ENCODE results near the gene NINL. TPM values are rescaled to one million over a fixed set of nuclear protein-coding genes. Genes with fewer than 3 reads are reported as not detected.
A peak's percentile ranks its signal among the peaks of the same experiment; 100 is the strongest.
"Not testable (repeated sequence)": the region's sequence is repeated elsewhere in the genome, so short reads cannot be mapped to it uniquely, and the experiment has no call there.

The NINL gene
- polyA plus RNA-seq, 1 donor = 30.9 TPM

DNA sequence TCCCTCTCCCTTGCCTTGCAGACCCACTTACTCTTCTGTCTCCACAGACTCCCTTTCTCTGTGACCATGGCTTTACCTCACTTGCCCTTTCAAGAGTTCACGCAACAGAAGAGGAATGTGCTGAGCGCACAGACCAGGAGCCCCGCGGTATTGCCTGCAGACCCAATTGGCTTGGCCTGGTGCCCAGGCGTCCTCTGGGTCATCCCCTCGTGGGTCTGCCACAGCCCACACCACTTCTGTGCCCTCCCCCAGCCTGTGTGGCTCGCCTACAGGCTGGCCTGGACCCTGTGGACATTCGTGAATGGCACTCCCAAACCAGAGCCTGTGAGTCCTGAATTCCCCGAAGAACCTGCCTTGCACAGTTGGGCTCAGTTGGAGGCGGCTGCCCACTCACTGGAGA lies 15.3 kb upstream of the NINL start:
- H3K27ac ChIP-seq (ENCODE audit: low read length) = no peak overlapping the region
- DNase-seq = no peak
- H3K4me1 ChIP-seq (ENCODE audit: control insufficient read depth, insufficient read depth, low read length) = no peaks in the 10 kb centered on the region
- no peaks in the 10 kb centered on the region for H3K9me3 ChIP-seq (ENCODE audit: control insufficient read depth, low read depth, low read length)
- no peak overlapping the region for H3K4me3 ChIP-seq (ENCODE audit: low read length)
- no CpG with 5 or more reads among the region's 10 CpGs for WGBS (ENCODE audit: insufficient coverage, low lambda C conversion rate)
- H3K27me3 ChIP-seq (ENCODE audit: control insufficient read depth, insufficient read depth, low read length) = no peaks in the 10 kb centered on the region
- no peaks in the 10 kb centered on the region for H3K36me3 ChIP-seq (ENCODE audit: control insufficient read depth, insufficient read depth, low read length)

DNA sequence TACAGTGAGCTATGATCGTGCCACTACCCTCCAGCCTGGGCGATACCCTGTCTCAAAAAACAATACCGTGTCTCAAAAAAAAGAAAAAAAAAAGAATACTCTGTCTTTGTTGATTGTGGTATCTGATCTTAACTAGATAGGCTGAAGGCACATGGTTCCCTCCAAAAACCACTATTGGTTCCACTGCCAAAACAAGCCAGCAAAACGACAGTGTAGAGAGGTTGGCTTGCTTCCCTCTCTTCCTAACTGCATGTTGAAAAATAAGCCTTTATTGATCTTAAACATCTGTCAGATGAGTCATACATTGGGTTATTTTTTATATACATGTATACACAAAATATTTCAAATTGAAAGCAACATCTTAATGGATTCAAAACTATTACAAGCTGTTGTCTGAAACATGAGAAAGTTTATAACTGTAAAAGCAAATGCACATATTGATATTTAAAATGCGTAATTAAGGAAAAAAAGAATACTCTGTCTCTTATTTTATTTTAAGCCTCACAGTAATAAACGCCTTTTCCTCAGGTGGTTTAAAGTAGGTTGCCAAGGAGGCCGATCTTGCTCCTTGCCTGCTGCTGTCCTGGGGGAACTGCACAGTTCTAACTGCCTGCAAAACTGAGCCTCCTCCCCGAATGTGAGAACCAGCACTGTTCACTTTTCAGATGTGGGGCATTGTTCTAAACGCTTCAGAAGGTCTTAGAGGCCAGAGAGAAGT lies 7.0 kb upstream of the NINL start:
- Histone ChIP-seq H3K4me3 (ENCODE audit: low read length) (no peak overlapping the region), H3K27ac (ENCODE audit: low read length) (no peak overlapping the region), H3K27me3 (ENCODE audit: control insufficient read depth, insufficient read depth, low read length) (no peaks in the 10 kb centered on the region), H3K9me3 (ENCODE audit: control insufficient read depth, low read depth, low read length) (no peaks in the 10 kb centered on the region), H3K4me1 (ENCODE audit: control insufficient read depth, insufficient read depth, low read length) (no peaks in the 10 kb centered on the region), H3K36me3 (ENCODE audit: control insufficient read depth, insufficient read depth, low read length) (no peaks in the 10 kb centered on the region)
- WGBS (ENCODE audit: insufficient coverage, low lambda C conversion rate) = no CpG with 5 or more reads among the region's 9 CpGs
- no peak for DNase-seq

DNA sequence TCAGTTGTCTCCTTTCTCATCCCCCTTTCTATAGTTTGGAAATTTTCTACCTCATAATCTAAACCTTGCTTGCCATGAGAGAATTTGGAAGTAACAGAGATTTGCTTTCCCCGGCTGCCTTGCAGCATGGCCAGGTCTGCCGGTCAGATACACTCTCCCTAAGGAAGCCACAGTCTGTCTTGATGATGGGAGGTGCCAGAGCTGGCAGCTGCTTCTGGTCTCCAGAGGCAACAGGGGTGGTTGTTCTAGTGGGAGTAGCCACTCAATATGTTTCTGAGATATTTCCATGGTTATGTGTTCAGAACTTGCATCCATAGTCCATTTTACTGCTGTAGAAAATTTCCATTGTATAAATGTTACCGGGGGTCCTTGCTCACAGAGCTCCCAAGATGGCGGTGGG lies 5.4 kb upstream of the NINL start:
- H3K4me3 ChIP-seq (ENCODE audit: low read length); DNase-seq; H3K27ac ChIP-seq (ENCODE audit: low read length); H3K4me1 ChIP-seq (ENCODE audit: control insufficient read depth, insufficient read depth, low read length); H3K27me3 ChIP-seq (ENCODE audit: control insufficient read depth, insufficient read depth, low read length); H3K9me3 ChIP-seq (ENCODE audit: control insufficient read depth, low read depth, low read length); H3K36me3 ChIP-seq (ENCODE audit: control insufficient read depth, insufficient read depth, low read length): not testable (repeated sequence)
- no CpG with 5 or more reads among the region's 4 CpGs for WGBS (ENCODE audit: insufficient coverage, low lambda C conversion rate)

DNA sequence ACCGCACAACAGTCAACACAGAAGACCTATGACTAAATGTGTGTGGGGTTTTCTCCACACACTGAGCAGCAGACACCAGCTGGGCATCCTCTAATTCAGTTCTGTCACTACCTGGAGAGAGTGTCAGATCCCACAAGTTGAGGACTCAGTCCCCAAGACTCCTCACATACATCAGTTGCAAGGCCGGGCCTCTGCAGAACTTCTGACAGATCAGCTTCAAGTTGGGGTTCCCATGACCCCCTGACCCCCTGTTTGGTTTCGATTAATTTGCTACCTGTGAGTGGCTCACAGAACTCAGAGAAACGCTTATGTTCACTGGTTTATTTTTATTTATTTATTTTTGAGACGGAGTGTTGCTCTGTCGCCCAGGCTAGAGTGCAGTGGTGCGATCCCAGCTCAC lies 3.2 kb upstream of the NINL start:
- no peak for DNase-seq
- Histone ChIP-seq H3K27ac (ENCODE audit: low read length) (no peak overlapping the region), H3K27me3 (ENCODE audit: control insufficient read depth, insufficient read depth, low read length) (no peaks in the 10 kb centered on the region), H3K36me3 (ENCODE audit: control insufficient read depth, insufficient read depth, low read length) (no peaks in the 10 kb centered on the region), H3K4me3 (ENCODE audit: low read length) (no peak overlapping the region), H3K4me1 (ENCODE audit: control insufficient read depth, insufficient read depth, low read length) (no peaks in the 10 kb centered on the region), H3K9me3 (ENCODE audit: control insufficient read depth, low read depth, low read length) (no peaks in the 10 kb centered on the region)
- WGBS (ENCODE audit: insufficient coverage, low lambda C conversion rate) = 80% methylated on average over 1 of the region's 7 CpGs

DNA sequence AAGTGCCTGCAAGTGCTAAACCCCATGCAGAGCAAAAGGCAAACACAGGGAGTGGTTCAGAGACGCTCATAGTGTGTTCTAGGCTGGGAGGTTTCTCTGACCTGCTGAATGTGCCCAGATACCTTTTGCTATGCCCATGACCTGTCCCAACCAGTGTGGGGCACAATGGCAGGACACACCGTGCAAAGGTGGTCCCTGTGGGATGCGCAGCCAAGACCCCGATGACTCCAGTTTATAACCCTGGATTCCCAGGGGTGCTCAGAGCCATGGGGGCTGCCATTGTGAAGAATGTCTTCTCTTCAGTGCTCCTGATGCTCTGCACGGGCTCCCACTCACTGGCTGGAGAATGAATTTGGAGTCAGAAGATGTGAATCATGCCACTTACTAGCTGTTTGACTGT lies 2.2 kb upstream of the NINL start:
- no peak overlapping the region for H3K4me3 ChIP-seq (ENCODE audit: low read length)
- DNase-seq = no peak
- H3K36me3 ChIP-seq (ENCODE audit: control insufficient read depth, insufficient read depth, low read length) = no peaks in the 10 kb centered on the region
- no peaks in the 10 kb centered on the region for H3K9me3 ChIP-seq (ENCODE audit: control insufficient read depth, low read depth, low read length)
- H3K27me3 ChIP-seq (ENCODE audit: control insufficient read depth, insufficient read depth, low read length) = no peaks in the 10 kb centered on the region
- no CpG with 5 or more reads among the region's 5 CpGs for WGBS (ENCODE audit: insufficient coverage, low lambda C conversion rate)
- no peaks in the 10 kb centered on the region for H3K4me1 ChIP-seq (ENCODE audit: control insufficient read depth, insufficient read depth, low read length)
- no peak overlapping the region for H3K27ac ChIP-seq (ENCODE audit: low read length)

DNA sequence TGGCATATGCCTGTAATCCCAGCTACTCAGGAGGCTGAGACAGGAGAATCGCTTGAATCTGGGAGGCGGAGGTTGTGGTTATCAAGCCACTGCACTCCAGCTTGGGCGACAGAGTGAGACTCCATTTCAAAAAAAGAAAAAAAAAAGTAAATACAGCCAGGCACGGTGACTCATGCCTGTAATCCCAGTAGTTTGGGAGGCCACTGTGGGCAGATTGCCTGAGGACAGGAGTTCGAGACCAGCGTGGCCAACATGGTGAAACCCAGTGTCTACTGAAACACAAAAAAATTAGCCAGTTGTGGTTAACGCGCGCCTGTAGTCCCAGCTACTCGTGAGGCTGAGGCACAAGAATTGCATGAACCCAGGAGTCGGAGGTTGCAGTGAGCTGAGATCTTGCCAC lies 1.5 kb upstream of the NINL start:
- Histone ChIP-seq H3K4me1 (ENCODE audit: control insufficient read depth, insufficient read depth, low read length) (no peaks in the 10 kb centered on the region), H3K27me3 (ENCODE audit: control insufficient read depth, insufficient read depth, low read length) (no peaks in the 10 kb centered on the region), H3K9me3 (ENCODE audit: control insufficient read depth, low read depth, low read length) (no peaks in the 10 kb centered on the region), H3K36me3 (ENCODE audit: control insufficient read depth, insufficient read depth, low read length) (no peaks in the 10 kb centered on the region), H3K27ac (ENCODE audit: low read length) (no peak overlapping the region), H3K4me3 (ENCODE audit: low read length) (no peak overlapping the region)
- no peak for DNase-seq
- WGBS (ENCODE audit: insufficient coverage, low lambda C conversion rate) = no CpG with 5 or more reads among the region's 11 CpGs

DNA sequence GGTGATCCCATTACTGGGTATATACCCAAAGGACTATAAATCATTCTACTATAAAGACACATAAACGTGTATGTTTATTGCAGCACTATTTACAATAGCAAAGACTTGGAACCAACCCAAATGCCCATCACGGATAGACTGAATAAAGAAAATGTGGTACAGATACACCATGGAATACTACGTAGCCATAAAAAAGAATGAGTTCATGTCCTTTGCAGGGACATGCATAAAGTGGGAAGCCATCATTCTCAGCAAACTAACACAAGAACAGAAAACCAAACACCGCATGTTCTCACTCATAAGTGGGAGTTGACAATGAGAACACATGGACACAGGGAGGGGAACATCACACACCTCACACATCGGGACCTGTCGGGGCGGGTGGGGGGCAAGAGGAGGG lies 1.7 kb downstream of the NINL start:
- H3K4me3 ChIP-seq (ENCODE audit: low read length); H3K4me1 ChIP-seq (ENCODE audit: control insufficient read depth, insufficient read depth, low read length); H3K9me3 ChIP-seq (ENCODE audit: control insufficient read depth, low read depth, low read length); H3K27me3 ChIP-seq (ENCODE audit: control insufficient read depth, insufficient read depth, low read length); H3K36me3 ChIP-seq (ENCODE audit: control insufficient read depth, insufficient read depth, low read length); H3K27ac ChIP-seq (ENCODE audit: low read length); DNase-seq: not testable (repeated sequence)
- no CpG with 5 or more reads among the region's 7 CpGs for WGBS (ENCODE audit: insufficient coverage, low lambda C conversion rate)

DNA sequence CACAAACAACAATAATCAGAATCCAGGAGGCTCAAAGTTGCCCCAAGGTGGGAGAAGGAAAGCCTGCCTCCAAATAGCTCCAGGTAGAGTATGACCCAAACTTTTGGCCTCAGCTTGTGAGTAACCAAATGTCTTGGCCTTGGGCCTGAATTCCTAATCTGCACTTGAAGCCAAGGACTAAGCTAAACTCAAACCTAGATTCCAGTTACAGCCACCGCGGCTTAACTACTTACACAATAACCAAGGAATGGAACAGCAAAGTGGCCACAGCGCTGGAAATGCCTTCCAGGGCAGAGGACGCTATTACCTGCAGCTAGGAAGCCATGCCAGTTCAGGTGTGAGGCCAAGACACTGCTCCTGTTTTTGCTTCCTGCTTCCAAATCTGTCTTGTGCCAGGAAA lies 4.6 kb downstream of the NINL start:
- no CpG with 5 or more reads among the region's 4 CpGs for WGBS (ENCODE audit: insufficient coverage, low lambda C conversion rate)
- H3K4me3 ChIP-seq (ENCODE audit: low read length) = no peak overlapping the region
- peaks cover 6% of the 10 kb centered on the region for H3K36me3 ChIP-seq (ENCODE audit: control insufficient read depth, insufficient read depth, low read length)
- no peaks in the 10 kb centered on the region for H3K27me3 ChIP-seq (ENCODE audit: control insufficient read depth, insufficient read depth, low read length)
- no peaks in the 10 kb centered on the region for H3K9me3 ChIP-seq (ENCODE audit: control insufficient read depth, low read depth, low read length)
- peaks cover 5% of the 10 kb centered on the region for H3K4me1 ChIP-seq (ENCODE audit: control insufficient read depth, insufficient read depth, low read length)
- H3K27ac ChIP-seq (ENCODE audit: low read length) = no peak overlapping the region
- DNase-seq = no peak

DNA sequence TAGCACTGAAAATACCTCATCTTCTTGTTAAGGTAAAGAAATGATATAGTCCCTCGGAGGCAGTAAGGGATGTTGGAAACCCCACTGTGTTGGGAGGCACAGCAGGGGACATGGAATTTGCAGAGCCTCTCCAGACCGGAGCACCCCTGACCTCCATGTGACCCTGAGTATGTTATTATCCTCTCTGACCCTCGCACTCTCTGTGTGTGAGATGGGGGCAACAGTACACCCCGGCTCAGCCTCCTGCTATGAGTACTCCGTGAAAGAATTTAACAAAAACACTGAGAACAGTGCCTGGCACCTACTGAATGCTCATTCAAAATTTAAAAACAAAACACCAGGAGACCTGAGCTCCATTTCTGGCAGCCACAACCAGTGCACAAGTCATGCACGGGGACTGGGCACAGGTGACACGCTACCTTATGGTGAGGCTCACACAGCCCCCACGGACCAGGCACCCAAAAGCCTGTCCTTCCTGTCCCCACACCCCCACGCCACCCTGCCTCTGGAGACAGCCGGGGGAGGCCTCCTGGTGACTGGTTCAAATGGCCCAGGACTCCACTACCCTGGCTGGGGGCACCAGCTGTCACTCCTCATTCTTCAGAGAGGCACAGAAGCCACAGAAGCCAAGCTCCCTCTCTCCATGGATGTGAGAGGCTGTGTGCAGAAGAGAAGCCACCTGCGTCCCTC lies 6.1 kb downstream of the NINL start:
- DNase-seq = peak in 1 of 2 donors; percentile 54
- Histone ChIP-seq H3K4me1 (ENCODE audit: control insufficient read depth, insufficient read depth, low read length) (peaks cover 5% of the 10 kb centered on the region), H3K27me3 (ENCODE audit: control insufficient read depth, insufficient read depth, low read length) (no peaks in the 10 kb centered on the region), H3K27ac (ENCODE audit: low read length) (no peak overlapping the region), H3K36me3 (ENCODE audit: control insufficient read depth, insufficient read depth, low read length) (peaks cover 6% of the 10 kb centered on the region), H3K9me3 (ENCODE audit: control insufficient read depth, low read depth, low read length) (no peaks in the 10 kb centered on the region), H3K4me3 (ENCODE audit: low read length) (no peak overlapping the region)
- no CpG with 5 or more reads among the region's 11 CpGs for WGBS (ENCODE audit: insufficient coverage, low lambda C conversion rate)

DNA sequence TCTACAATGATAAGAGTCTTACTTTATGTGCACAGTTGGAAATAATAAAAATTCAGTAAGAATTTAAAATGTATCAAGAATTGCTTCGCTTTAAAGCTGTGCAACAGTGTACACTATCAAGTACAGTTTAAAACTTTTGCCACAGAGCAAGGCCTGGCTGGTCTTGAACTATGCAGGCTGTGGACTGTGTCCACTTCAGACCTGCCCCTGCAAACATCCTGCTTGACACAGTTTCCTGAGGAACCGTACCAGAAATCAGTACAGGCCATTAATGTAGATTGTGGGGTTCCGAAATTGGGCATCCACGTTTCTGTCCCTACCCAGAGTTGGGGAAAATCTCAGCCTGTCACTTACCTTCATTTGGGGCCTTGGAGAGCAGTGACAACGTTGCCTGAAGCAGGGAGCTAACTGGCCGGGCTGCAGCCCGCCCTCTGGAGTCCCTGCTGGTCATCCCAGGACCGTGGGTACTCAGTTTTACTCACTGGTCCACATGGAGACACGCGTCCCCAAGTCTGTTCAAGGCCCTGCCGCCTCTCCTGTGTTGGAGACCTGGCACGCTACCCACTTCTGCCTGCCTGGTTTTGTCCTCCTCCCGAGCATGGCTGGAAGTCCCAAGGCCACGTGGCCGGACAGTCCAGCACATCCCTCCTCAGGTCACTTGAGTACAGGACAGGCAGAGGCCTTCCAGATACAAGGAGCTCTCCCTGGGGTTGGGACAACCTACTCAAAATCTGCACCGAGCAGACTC lies 8.4 kb downstream of the NINL start:
- no peaks in the 10 kb centered on the region for H3K27me3 ChIP-seq (ENCODE audit: control insufficient read depth, insufficient read depth, low read length)
- WGBS (ENCODE audit: insufficient coverage, low lambda C conversion rate) = 100% methylated on average over 1 of the region's 16 CpGs
- peaks cover 6% of the 10 kb centered on the region for H3K36me3 ChIP-seq (ENCODE audit: control insufficient read depth, insufficient read depth, low read length)
- no peak overlapping the region for H3K4me3 ChIP-seq (ENCODE audit: low read length)
- no peak for DNase-seq
- no peak overlapping the region for H3K27ac ChIP-seq (ENCODE audit: low read length)
- no peaks in the 10 kb centered on the region for H3K9me3 ChIP-seq (ENCODE audit: control insufficient read depth, low read depth, low read length)
- H3K4me1 ChIP-seq (ENCODE audit: control insufficient read depth, insufficient read depth, low read length) = peaks cover 5% of the 10 kb centered on the region
